ENCODE measurements around the gene PRUNE1. TPM values are rescaled to one million over a fixed set of nuclear protein-coding genes. Genes with fewer than 3 reads are reported as not detected.

The PRUNE1 gene
- polyA plus RNA-seq, 3 donors: 49.1 to 51.8 (median 50.2) TPM

- no peak for DNase-seq (ENCODE audit: low read depth in 3 of 3, low spot score in 2 of 3)
These were observed 31.2 kb upstream of the PRUNE1 start for GRCh38 chr1:150976879-150977694.

- DNase-seq (ENCODE audit: low read depth in 3 of 3, low spot score in 2 of 3): peak; percentile 81 to 89 (median 86)
These were observed 28.9 kb upstream of the PRUNE1 start for GRCh38 chr1:150979092-150980056.

- DNase-seq (ENCODE audit: low read depth in 3 of 3, low spot score in 2 of 3): no peak
These were observed 27.0 kb upstream of the PRUNE1 start for GRCh38 chr1:150981177-150981804.

GRCh38 chr1:150981805-150982712 lies 26.2 kb upstream of the PRUNE1 start, which contains the start of gene ANXA9:
ANXA9 (plus strand) TSS chr1:150982292; CDS start chr1:150983106, 814 bp downstream.
- DNase-seq (ENCODE audit: low read depth in 3 of 3, low spot score in 2 of 3): no peak

GRCh38 chr1:150985179-150985825 lies 22.9 kb upstream of the PRUNE1 start:
- no peak for DNase-seq (ENCODE audit: low read depth in 3 of 3, low spot score in 2 of 3)

GRCh38 chr1:150987924-150988323 lies 20.3 kb upstream of the PRUNE1 start:
- no peak for DNase-seq (ENCODE audit: low read depth in 3 of 3, low spot score in 2 of 3)

DNA sequence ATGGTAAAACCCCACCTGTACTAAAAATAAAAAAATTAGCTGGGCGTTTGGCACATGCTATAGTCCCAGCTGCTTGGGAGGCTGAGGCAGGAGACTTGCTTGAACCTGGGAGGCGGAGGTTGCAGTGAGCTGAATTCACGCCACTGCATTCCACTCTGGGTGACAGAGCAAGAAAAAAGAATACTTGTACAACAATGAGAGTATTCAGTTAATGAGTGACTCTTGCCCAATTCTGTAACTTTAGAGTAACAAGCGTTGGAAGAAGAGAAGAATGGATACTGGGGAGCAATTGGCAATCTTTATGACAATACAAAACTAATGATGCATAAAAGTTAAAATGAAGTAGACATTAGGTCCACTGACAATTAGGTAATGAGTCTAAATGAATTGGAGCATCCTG lies 15.6 kb upstream of the PRUNE1 start:
- DNase-seq (ENCODE audit: low read depth in 3 of 3, low spot score in 2 of 3): no peak

DNA sequence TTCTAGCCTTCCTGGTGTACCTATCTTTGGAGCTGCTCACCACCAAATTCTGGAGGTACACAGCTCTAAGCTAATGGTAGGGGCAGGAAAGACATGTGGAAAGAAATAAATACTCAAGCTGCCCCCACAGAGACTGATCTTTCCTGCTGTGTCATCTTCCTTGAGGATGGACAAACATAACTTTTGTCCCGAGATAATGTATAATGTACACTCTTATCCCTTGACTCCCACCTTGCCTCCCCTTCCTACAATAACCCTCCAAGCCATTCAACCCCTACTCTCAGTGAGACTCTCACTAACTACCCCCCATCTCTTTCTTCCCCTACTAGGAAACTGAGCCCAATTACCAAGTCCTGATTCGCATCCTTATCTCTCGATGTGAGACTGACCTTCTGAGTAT lies 14.0 kb upstream of the PRUNE1 start:
- no peak for DNase-seq (ENCODE audit: low read depth in 3 of 3, low spot score in 2 of 3)

DNA sequence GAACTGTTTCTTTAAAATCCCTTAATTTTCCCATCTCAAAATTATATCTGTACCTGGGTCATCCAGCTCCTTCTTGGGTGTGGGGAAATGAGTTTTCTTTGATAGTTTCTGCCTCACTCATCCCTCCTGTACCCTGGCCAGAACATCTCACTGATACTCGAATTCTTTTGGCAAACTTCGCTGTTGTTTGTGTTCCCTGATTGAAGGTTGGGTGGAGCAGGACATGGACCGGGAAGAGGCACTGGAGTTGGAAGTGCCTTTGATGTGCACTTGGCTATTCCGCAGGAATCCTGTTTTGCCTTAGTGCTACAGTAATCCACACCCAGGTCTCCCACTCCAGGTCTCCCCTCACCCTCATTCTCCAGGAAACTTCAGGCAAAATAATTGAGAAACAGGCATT lies 12.8 kb upstream of the PRUNE1 start:
- DNase-seq (ENCODE audit: low read depth in 3 of 3, low spot score in 2 of 3): no peak

DNA sequence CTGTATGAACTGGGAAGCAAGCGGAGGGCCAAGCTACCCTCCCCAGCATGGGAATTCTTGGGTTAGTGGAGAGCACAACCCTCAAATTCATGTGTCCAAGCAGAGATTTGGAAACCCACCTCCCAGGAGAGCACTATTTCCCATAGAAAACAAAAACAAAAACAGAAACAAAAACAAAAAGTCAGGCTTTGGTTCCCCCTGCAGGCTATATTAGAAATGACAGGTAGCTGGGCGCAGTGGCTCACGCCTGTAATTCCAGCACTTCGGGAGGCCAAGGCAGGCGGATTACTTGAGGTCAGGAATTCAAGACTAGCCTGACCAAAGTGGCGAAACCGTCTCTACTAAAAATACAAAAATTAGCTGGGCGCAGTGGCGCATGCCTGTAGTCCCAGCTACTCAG lies 12.4 kb upstream of the PRUNE1 start:
- DNase-seq (ENCODE audit: low read depth in 3 of 3, low spot score in 2 of 3): no peak

DNA sequence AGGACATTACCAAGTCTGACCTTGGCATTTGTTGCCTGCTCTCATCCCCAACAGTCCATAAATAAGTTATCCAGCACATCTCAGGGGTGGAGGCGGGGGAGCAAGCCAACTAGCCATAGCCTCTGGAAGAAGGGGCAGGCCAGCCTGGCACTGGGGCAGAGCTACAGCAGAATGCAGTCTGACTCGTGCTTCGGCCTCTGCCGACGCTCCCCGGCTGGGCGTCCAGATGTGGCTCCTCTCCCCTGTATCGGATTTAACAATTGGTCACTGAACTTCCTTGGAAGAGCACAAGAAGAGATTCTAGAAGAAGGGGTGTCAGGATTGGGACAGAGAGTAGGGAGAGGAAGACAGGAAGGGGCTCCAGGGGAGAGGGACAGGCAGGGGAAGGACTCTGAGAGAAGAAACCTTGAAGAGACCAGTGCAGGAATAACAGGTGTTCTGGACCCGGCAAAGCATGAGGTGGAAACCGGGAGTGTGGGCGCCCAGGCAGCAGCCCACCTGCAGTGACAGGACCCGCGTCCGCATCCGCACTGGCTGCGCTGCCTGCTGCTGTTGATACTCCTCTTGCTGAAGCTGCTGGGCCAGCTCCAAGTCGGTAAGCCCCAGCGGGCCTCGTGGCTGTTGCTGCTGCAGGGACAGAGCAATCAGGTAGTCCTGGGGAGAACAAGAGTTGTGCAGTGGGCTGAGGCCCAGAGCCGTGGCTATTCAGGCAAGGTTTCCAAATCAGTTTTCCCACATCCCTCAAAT lies 10.9 kb upstream of the PRUNE1 start:
- DNase-seq (ENCODE audit: low read depth in 3 of 3, low spot score in 2 of 3): no peak

DNA sequence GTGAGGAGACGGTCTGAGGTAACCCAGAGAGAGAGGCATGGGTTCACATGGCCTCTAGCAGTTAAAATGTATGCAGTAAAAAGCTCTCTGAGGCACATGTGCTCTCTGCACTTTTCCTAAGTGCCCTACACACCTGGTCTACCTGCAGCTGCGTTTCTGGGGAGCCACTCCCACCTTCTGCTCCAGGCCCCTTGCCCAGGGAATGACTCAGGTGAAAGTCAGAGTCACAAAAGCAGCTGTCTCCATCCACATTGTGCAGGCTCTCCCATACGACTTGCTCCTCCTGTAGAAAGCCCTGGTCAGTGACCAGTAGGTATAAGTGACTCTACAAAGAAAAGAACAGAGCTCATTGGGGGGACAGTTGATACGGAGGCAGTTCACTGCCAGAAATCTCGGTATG lies 10.3 kb upstream of the PRUNE1 start:
- DNase-seq (ENCODE audit: low read depth in 3 of 3, low spot score in 2 of 3): no peak

- no peak for DNase-seq (ENCODE audit: low read depth in 3 of 3, low spot score in 2 of 3)
These were observed 9.1 kb upstream of the PRUNE1 start for GRCh38 chr1:150999051-150999674.

DNA sequence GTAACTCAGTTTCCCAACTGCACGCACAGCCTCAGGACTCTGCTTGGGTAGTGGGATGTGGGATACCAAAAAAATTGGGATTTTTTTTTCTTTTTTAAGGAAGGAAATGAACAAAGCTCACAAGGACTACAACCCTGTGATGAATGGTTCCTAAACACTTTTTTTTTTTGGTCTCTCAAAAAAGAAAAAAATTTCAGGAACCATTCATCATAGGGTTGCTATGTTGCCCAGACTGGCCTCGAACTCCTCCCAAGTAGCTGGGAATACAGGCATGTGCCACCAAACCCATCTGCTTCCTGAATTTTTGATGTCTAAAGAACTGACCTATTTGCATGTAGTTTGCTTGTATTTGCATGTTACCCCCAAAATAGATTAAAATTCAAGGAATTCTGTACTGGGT lies 8.3 kb upstream of the PRUNE1 start:
- DNase-seq (ENCODE audit: low read depth in 3 of 3, low spot score in 2 of 3): no peak

DNA sequence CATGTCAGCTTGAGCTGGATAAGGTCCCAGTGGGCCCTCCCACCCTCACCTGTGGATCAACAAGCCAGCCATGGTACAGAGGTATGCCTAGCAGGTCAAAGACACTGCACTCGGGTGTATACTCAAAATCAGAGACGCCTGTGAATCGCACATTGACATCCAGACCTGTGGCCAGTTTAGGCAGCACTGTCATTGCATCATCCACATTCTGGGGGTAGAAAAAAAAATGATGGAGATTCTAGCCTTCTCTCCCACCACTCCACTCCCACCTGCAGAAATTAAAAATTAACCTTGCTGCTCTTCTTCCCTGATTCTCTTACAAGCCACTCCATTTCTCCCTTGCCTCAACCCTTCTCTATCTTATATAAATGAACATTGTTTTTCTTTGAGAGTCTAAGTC lies 7.8 kb upstream of the PRUNE1 start:
- no peak for DNase-seq (ENCODE audit: low read depth in 3 of 3, low spot score in 2 of 3)

DNA sequence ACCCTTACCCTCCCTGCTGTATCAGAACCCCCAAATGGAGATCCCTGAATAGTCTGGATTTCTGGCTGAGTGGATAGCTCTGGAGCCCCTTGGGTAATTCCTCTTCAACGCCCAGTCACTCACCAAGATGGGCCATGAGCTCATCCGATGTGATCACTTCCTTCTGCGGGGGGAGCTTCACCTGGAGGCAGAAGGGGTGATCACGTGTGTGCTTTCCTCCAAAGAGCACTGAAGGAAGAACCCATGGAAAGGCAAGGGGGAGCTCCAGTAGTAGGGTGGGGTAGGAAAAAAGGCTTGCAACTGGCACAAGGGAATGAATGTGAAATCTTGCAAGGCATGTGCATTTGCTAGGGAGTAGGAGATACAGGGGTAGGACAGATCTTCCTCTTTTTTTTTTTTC lies 6.6 kb upstream of the PRUNE1 start:
- no peak for DNase-seq (ENCODE audit: low read depth in 3 of 3, low spot score in 2 of 3)

DNA sequence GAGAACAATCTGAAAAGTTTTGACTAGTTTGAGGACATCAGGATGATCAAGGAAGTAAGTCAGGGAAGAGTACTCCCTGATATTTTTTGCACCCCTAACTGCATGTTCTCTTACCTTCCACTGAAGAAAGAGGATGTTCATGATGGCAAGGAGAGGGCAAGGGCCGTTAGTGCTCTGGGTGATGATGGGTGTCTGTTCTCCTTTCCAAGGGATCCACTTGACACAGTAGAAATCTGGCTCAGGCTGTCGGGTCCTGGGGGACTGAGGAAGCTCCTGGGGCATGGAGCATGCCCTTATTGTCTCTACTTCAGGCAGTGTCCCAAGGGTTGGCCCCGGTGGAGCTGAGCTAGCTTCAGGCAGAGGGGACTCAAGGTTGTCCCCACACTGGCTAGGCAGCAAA lies 6.2 kb upstream of the PRUNE1 start:
- DNase-seq (ENCODE audit: low read depth in 3 of 3, low spot score in 2 of 3): no peak

GRCh38 chr1:151002611-151003010 lies 5.6 kb upstream of the PRUNE1 start:
- no peak for DNase-seq (ENCODE audit: low read depth in 3 of 3, low spot score in 2 of 3)
